HepG2 (cell line): ENCODE results near the gene MECR. TPM values are rescaled to one million over a fixed set of nuclear protein-coding genes. Genes with fewer than 3 reads are reported as not detected.

Source experiments
- CHD2 ChIP-seq: IDR thresholded peaks from 2 replicates; pipeline ENCODE4 v1.6.1; 2011; ENCODE audit warnings: low read depth, low read length, improper control_type of control experiment
- E2F2 ChIP-seq: sonication (generic); formaldehyde crosslinking; IDR thresholded peaks from 2 replicates; pipeline ENCODE4 v1.4.0; 2020; ENCODE audit warnings: missing genetic modification reagents, borderline replicate concordance
- FOSL1 ChIP-seq: sonication (generic); formaldehyde crosslinking; IDR thresholded peaks from 2 replicates; pipeline ENCODE4 v1.9.0; 2021; ENCODE audit warnings: missing genetic modification reagents, borderline replicate concordance
- FOXP1 ChIP-seq, 2 experiments: fragments of 450-650 bp in 1 of 2; IDR thresholded peaks; 2 replicates each; pipeline ENCODE4 v1.6.1; 2017 to 2018; ENCODE audit warnings: antibody characterized with exemption in 1 of 2
- GTF2F1 ChIP-seq: fragments of 150-350 bp; IDR thresholded peaks from 2 replicates; pipeline ENCODE4 v1.6.1; 2014; ENCODE audit warnings: low read length
- HMG20B ChIP-seq: conservative IDR thresholded peaks from 2 replicates; pipeline ENCODE4 v1.6.1; 2016; ENCODE audit warnings: missing genetic modification reagents, missing compliant biosample characterization
- KLF11 ChIP-seq: IDR thresholded peaks from 2 replicates; pipeline ENCODE4 v1.6.1; 2016; ENCODE audit warnings: missing compliant biosample characterization
- MLLT10 ChIP-seq: sonication (generic); formaldehyde crosslinking; IDR thresholded peaks from 2 replicates; pipeline ENCODE4 v1.4.0; 2020; ENCODE audit warnings: missing genetic modification reagents
- MYNN ChIP-seq: sonication (generic); formaldehyde crosslinking; IDR thresholded peaks from 2 replicates; pipeline ENCODE4 v1.4.0; 2020; ENCODE audit warnings: mild to moderate bottlenecking, low read depth, missing genetic modification reagents
- NCOA5 ChIP-seq: sonication (generic); formaldehyde crosslinking; IDR thresholded peaks from 2 replicates; pipeline ENCODE4 v1.4.0; 2020; ENCODE audit warnings: missing genetic modification reagents
- RAD21 ChIP-seq: fragments of 450-650 bp; formaldehyde crosslinking; IDR thresholded peaks from 2 replicates; pipeline ENCODE4 v1.5.0; 2020; ENCODE audit warnings: mild to moderate bottlenecking
- RORA ChIP-seq: sonication (generic); formaldehyde crosslinking; IDR thresholded peaks from 2 replicates; pipeline ENCODE4 v1.5.0; 2020; ENCODE audit warnings: mild to moderate bottlenecking, missing genetic modification reagents, moderate library complexity
- SKI ChIP-seq: fragments of 450-650 bp; IDR thresholded peaks from one replicate; pipeline ENCODE4 v1.6.1; 2018; ENCODE audit warnings: mild to moderate bottlenecking; ENCODE audit not compliant: partially characterized antibody
- SMARCE1 ChIP-seq: fragments of 450-650 bp; IDR thresholded peaks from 2 replicates; pipeline ENCODE4 v1.6.1; 2017; ENCODE audit warnings: borderline replicate concordance
- TBX3 ChIP-seq: fragments of 450-650 bp; IDR thresholded peaks from 2 replicates; pipeline ENCODE4 v1.6.1; 2017; ENCODE audit warnings: antibody characterized with exemption, mild to moderate bottlenecking, inconsistent platforms, borderline replicate concordance
- TMF1 ChIP-seq: sonication (generic); formaldehyde crosslinking; IDR thresholded peaks from 2 replicates; pipeline ENCODE4 v1.8.1; 2022; ENCODE audit warnings: low read depth, missing genetic modification reagents
- TSC22D2 ChIP-seq: sonication (generic); formaldehyde crosslinking; IDR thresholded peaks from 2 replicates; pipeline ENCODE4 v1.5.1; 2020; ENCODE audit warnings: missing genetic modification reagents, mild to moderate bottlenecking, borderline replicate concordance
- ZFP1 ChIP-seq: IDR thresholded peaks from 2 replicates; pipeline ENCODE4 v1.6.1; 2016
- ZFP36 ChIP-seq: fragments of 150-350 bp; IDR thresholded peaks from 2 replicates; pipeline ENCODE4 v1.6.1; 2018; ENCODE audit warnings: borderline replicate concordance, low read length, low read depth; ENCODE audit not compliant: partially characterized antibody
- ZGPAT ChIP-seq: IDR thresholded peaks from 2 replicates; pipeline ENCODE4 v1.6.1; 2016; ENCODE audit warnings: mild to moderate bottlenecking
- ZMAT5 ChIP-seq: sonication (generic); formaldehyde crosslinking; IDR thresholded peaks from 2 replicates; pipeline ENCODE4 v1.5.0; 2020; ENCODE audit warnings: mild to moderate bottlenecking, low read depth, missing genetic modification reagents, borderline replicate concordance
- ZNF275 ChIP-seq: sonication (generic); formaldehyde crosslinking; IDR thresholded peaks from 2 replicates; pipeline ENCODE4 v1.8.0; 2022; ENCODE audit warnings: missing genetic modification reagents, mild to moderate bottlenecking, inconsistent platforms, borderline replicate concordance
- ZNF333 ChIP-seq: sonication (generic); formaldehyde crosslinking; IDR thresholded peaks from 2 replicates; pipeline ENCODE4 v1.4.0; 2020; ENCODE audit warnings: mild to moderate bottlenecking, missing genetic modification reagents, borderline replicate concordance
- ZNF639 ChIP-seq: conservative IDR thresholded peaks from 2 replicates; pipeline ENCODE4 v1.6.1; 2018; ENCODE audit warnings: missing genetic modification reagents
- ZNF660 ChIP-seq: sonication (generic); formaldehyde crosslinking; IDR thresholded peaks from 2 replicates; pipeline ENCODE4 v1.5.1; 2020; ENCODE audit warnings: mild to moderate bottlenecking, low read depth, missing genetic modification reagents, borderline replicate concordance
- polyA plus RNA-seq, 8 experiments: library from polyadenylated mRNA; depleted of rRNA in 3 of 8; stranded (reverse) in 7 of 8; unstranded in 1 of 8; fragments of >200 nt; fragmentation: Illumina TruSeq in 4 of 8; extraction: Trizol in 4 of 8; gene quantifications; 2 replicates each; pipeline versions ENCODE4 v1.2.1 to v1.2.3, GENCODE V29; 2011 to 2016; ENCODE audit warnings: low read depth in 4 of 8, missing spikeins in 1 of 8, mixed read lengths in 1 of 8; ENCODE audit not compliant: insufficient read depth in 1 of 8
- total RNA-seq, 5 experiments: library from RNA; depleted of rRNA; stranded (reverse); fragments of >200 nt; fragmentation: Illumina TruSeq; extraction: Trizol; gene quantifications; 2 replicates each; pipeline ENCODE4 v1.2.3, GENCODE V29; 2016; ENCODE audit warnings: low read depth in 1 of 5

Gene MECR
- total and polyA plus RNA-seq, 2 of the 13 experiments (the other 11 are each of a cell fraction or from before 2014, with no cell fraction given) = 18.8 to 24.9 TPM

- no peak for TF ChIP-seq NCOA5 (CRISPR knock-in tag)
- 0 out of 2 replicates have a peak, but pooled peaks have one; percentile 8 for TF ChIP-seq ZNF333 (CRISPR knock-in tag)
- peak; percentile 88 for TF ChIP-seq RAD21 (CRISPR knock-in tag)
- TF ChIP-seq ZFP36 = no peak
- no peak for TF ChIP-seq SMARCE1
- TF ChIP-seq TBX3 = 0 out of 2 replicates have a peak, but pooled peaks have one; percentile 30
- TF ChIP-seq ZFP1 (CRISPR knock-in tag) = no peak
- TF ChIP-seq ZNF275 (CRISPR knock-in tag) = no peak
- TF ChIP-seq HMG20B = peak; percentile 60; the same call in 1 of the 2 replicates
- TF ChIP-seq ZNF660 (CRISPR knock-in tag) = no peak
- TF ChIP-seq RORA = no peak
- TF ChIP-seq ZNF639 = peak; percentile 94
- TF ChIP-seq SKI = peak; percentile 40
- peak; percentile 87 for TF ChIP-seq ZGPAT
- no peak for TF ChIP-seq FOSL1 (CRISPR knock-in tag)
- no peak; the same call in 1 of the 2 replicates for TF ChIP-seq KLF11
- no peak for TF ChIP-seq ZMAT5 (CRISPR knock-in tag)
- peak; percentile 75; the same call in 1 of the 2 replicates for TF ChIP-seq TMF1 (CRISPR knock-in tag)
- TF ChIP-seq MYNN = no peak
- TF ChIP-seq CHD2 = peak; percentile 87
- TF ChIP-seq E2F2 (CRISPR knock-in tag) = 0 out of 2 replicates have a peak, but pooled peaks have one; percentile 12
- no peak for TF ChIP-seq FOXP1 (IDR thresholded peaks at IDR 0.05)
- peak; percentile 25; the same call in 1 of the 2 replicates for TF ChIP-seq FOXP1 (CRISPR knock-in tag; IDR thresholded peaks at IDR 0.05)
- TF ChIP-seq GTF2F1 = no peak
- TF ChIP-seq TSC22D2 (CRISPR knock-in tag) = 0 out of 2 replicates have a peak, but pooled peaks have one; percentile 20
- TF ChIP-seq MLLT10 (CRISPR knock-in tag) = no peak
Observed at GRCh38 chr1:29181413-29182225, 49.1 kb downstream of the MECR start, which contains the start of gene SRSF4 (continued).
